B cell (primary cell): ENCODE data around the gene SEC63. TPM values are rescaled to one million over a fixed set of nuclear protein-coding genes. Genes with fewer than 3 reads are reported as not detected.
A peak's percentile ranks its signal among the peaks of the same experiment; 100 is the strongest.
"Not testable (repeated sequence)": the region's sequence is repeated elsewhere in the genome, so short reads cannot be mapped to it uniquely, and the experiment has no call there.

Experiments used
- ATAC-seq: fragments of 200-7000 bp; cut with Tn5 transposase; one replicate; pipeline ENCODE4 v1.10.0; 2021; ENCODE audit warnings: low read depth, mild to moderate bottlenecking, moderate number of reproducible peaks, moderate library complexity
- CTCF ChIA-PET: fragments of 350-600 bp; sonication (Branson Sonifier 250); formaldehyde crosslinking; loops from one replicate; lab custom pipeline; 2021; ENCODE audit warnings: antibody characterized with exemption, inconsistent platforms; lab: Charles Lee
- POLR2A ChIA-PET: fragments of 350-600 bp; sonication (Branson Sonifier 250); formaldehyde crosslinking; loops from one replicate; lab custom pipeline; 2021; ENCODE audit warnings: antibody characterized with exemption; lab: Charles Lee
- DNase-seq: peaks from one replicate; pipeline ENCODE4 v3.0.0; 2013
- H2AFZ ChIP-seq: 2 replicates; pipeline ENCODE4 v1.6.1; 2012; ENCODE audit warnings: mild to moderate bottlenecking, low read depth, low read length; ENCODE audit not compliant: insufficient read depth, poor library complexity, severe bottlenecking
- H3K27ac ChIP-seq, 2 donors: 1 replicate in 1 of 2; 2 replicates in 1 of 2; pipeline ENCODE4 v1.5.1; 2012 to 2013; ENCODE audit warnings: low read length in 2 of 2, mild to moderate bottlenecking in 2 of 2, moderate library complexity in 1 of 2
- H3K27me3 ChIP-seq, 4 experiments: fragments of 200-600 bp in 1 of 4; sonication (generic) in 1 of 4; replicated peaks in 1 of 4; 1 replicate in 2 of 4; 2 replicates in 2 of 4; pipeline versions ENCODE4 v1.6.1 to v1.7.0; 2013 to 2016; ENCODE audit warnings: low read length in 3 of 4, mild to moderate bottlenecking in 2 of 4, mixed read lengths in 1 of 4, moderate library complexity in 1 of 4; ENCODE audit not compliant: insufficient read depth in 4 of 4, control insufficient read depth in 3 of 4; ENCODE audit errors: control extremely low read depth in 1 of 4
- H3K36me3 ChIP-seq, 2 experiments: replicated peaks in 1 of 2; 1 replicate in 1 of 2; 2 replicates in 1 of 2; pipeline versions ENCODE4 v1.6.1 to v1.7.1; 2013; ENCODE audit warnings: low read length in 1 of 2; ENCODE audit not compliant: insufficient read depth in 2 of 2, control insufficient read depth in 1 of 2; ENCODE audit errors: control extremely low read depth in 1 of 2, extremely low read depth in 1 of 2
- H3K4me1 ChIP-seq, 2 donors: fragments of 200-600 bp in 1 of 2; sonication (generic) in 1 of 2; 1 replicate in 1 of 2; 2 replicates in 1 of 2; pipeline versions ENCODE4 v1.5.1 to v1.6.1; 2013 to 2017; ENCODE audit warnings: low read length in 2 of 2; ENCODE audit not compliant: control insufficient read depth in 2 of 2, insufficient read depth in 2 of 2
- H3K4me2 ChIP-seq: replicated peaks from 2 replicates; pipeline ENCODE3; 2012; ENCODE audit warnings: mild to moderate bottlenecking, low read depth, low read length; ENCODE audit not compliant: poor library complexity, severe bottlenecking
- H3K4me3 ChIP-seq, 5 experiments: fragments of 200-600 bp in 1 of 5; sonication (generic) in 1 of 5; 1 replicate in 3 of 5; 2 replicates in 2 of 5; pipeline versions ENCODE4 v1.5.1 to v1.7.0; 2011 to 2016; ENCODE audit warnings: low read length in 4 of 5, mild to moderate bottlenecking in 4 of 5, low read depth in 2 of 5, control low read depth in 1 of 5, moderate library complexity in 1 of 5; ENCODE audit not compliant: insufficient read depth in 1 of 5; ENCODE audit errors: control extremely low read depth in 1 of 5, extremely low read depth in 1 of 5
- H3K79me2 ChIP-seq: fragments of 200-600 bp; sonication (generic); one replicate; pipeline ENCODE4 v1.6.0; 2016; ENCODE audit warnings: low read length; ENCODE audit not compliant: control insufficient read depth, insufficient read depth
- H3K9ac ChIP-seq: fragments of 200-600 bp; sonication (generic); 2 replicates; pipeline ENCODE4 v1.6.1; 2017; ENCODE audit warnings: mild to moderate bottlenecking, low read length, moderate library complexity
- H3K9me3 ChIP-seq, 3 donors: one replicate each; pipeline versions ENCODE4 v1.6.1 to v1.7.1; 2013; ENCODE audit warnings: low read length in 2 of 3; ENCODE audit not compliant: control insufficient read depth in 2 of 3, insufficient read depth in 1 of 3; ENCODE audit errors: control extremely low read depth in 1 of 3
- H4K20me1 ChIP-seq: 2 replicates; pipeline ENCODE4 v1.6.0; 2012; ENCODE audit warnings: mild to moderate bottlenecking, low read length; ENCODE audit not compliant: insufficient read depth, control insufficient read depth, poor library complexity, severe bottlenecking
- H3K27ac Mint-ChIP-seq: one replicate; pipeline ENCODE4 v1.8.0; 2021; ENCODE audit warnings: mixed read lengths
- H3K27me3 Mint-ChIP-seq: one replicate; pipeline ENCODE4 v1.8.0; 2021; ENCODE audit warnings: mixed read lengths
- H3K4me1 Mint-ChIP-seq: one replicate; pipeline ENCODE4 v1.8.0; 2021; ENCODE audit warnings: mixed read lengths
- H3K4me3 Mint-ChIP-seq: one replicate; pipeline ENCODE4 v1.8.0; 2021; ENCODE audit warnings: mixed read lengths
- H3K9me3 Mint-ChIP-seq: one replicate; pipeline ENCODE4 v1.8.0; 2022; ENCODE audit warnings: mixed read lengths; ENCODE audit not compliant: insufficient read depth
- EZH2 ChIP-seq: IDR thresholded peaks from 2 replicates; pipeline ENCODE4 v1.6.1; 2012; ENCODE audit warnings: borderline replicate concordance, low read depth, mild to moderate bottlenecking, moderate library complexity, low read length; ENCODE audit not compliant: insufficient read depth, poor library complexity, severe bottlenecking
- WGBS: methylation state at CpG from one replicate; pipeline ENCODE4 v1.1.5; 2013; ENCODE audit warnings: missing lambda C conversion rate; ENCODE audit not compliant: insufficient coverage; 5-methylcytosine and 5-hydroxymethylcytosine counted together
- intact Hi-C: fragments of 100-400 bp; cut with micrococcal nuclease; formaldehyde crosslinking; loops from one replicate; pipeline ENCODE4 v1.10.0; 2022
- polyA plus RNA-seq: library from polyadenylated mRNA; depleted of rRNA; stranded (reverse); fragments of >200 nt; gene quantifications from 2 replicates; pipeline ENCODE4 v1.2.3, GENCODE V29; 2012
- total RNA-seq, 2 donors: library from RNA; stranded (reverse); fragments of 120-200 nt in 1 of 2; gene quantifications; 1 replicate in 1 of 2; 2 replicates in 1 of 2; pipeline versions ENCODE4 v1.2.3 to v1.2.4, GENCODE V29; 2013 to 2022
- TF ChIP-seq, protein P1 (sequence below): fragments of 200-600 bp; IDR thresholded peaks from one replicate; pipeline ENCODE4 v1.8.0; 2022; ENCODE audit warnings: antibody characterized with exemption, mild to moderate bottlenecking

SEC63 gene
- total and polyA plus RNA-seq, 2 donors (not counting 1 experiment from before 2014, with no cell fraction given): 12.5 to 79.5 TPM

GRCh38 chr6:107877968-107878367 lies 80.0 kb downstream of the SEC63 start:
- TF ChIP-seq, protein P1, sequence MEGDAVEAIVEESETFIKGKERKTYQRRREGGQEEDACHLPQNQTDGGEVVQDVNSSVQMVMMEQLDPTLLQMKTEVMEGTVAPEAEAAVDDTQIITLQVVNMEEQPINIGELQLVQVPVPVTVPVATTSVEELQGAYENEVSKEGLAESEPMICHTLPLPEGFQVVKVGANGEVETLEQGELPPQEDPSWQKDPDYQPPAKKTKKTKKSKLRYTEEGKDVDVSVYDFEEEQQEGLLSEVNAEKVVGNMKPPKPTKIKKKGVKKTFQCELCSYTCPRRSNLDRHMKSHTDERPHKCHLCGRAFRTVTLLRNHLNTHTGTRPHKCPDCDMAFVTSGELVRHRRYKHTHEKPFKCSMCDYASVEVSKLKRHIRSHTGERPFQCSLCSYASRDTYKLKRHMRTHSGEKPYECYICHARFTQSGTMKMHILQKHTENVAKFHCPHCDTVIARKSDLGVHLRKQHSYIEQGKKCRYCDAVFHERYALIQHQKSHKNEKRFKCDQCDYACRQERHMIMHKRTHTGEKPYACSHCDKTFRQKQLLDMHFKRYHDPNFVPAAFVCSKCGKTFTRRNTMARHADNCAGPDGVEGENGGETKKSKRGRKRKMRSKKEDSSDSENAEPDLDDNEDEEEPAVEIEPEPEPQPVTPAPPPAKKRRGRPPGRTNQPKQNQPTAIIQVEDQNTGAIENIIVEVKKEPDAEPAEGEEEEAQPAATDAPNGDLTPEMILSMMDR: no peak
- no peak for TF ChIP-seq EZH2
- Histone ChIP-seq H3K4me2 (peak overlapping the region; percentile 14), H3K9me3 (peaks cover 0 to 3% (median 0%) of the 10 kb centered on the region in 3 donors), H3K27ac (peak overlapping the region; percentile 37 to 63), H3K79me2 (no peaks in the 10 kb centered on the region), H3K27me3 (no peaks in the 10 kb centered on the region), H3K36me3 (peaks cover 4 to 30% of the 10 kb centered on the region in 2 experiments), H3K4me1 (peaks cover 11% of the 10 kb centered on the region in 2 donors), H3K4me3 (no peak overlapping the region), H2AFZ (no peak overlapping the region), H4K20me1 (no peaks in the 10 kb centered on the region), H3K9ac (no peak overlapping the region)
- intact Hi-C loops: loop anchor here (2.0 to 5.0 kb wide), 2 partner anchors 17 to 79 kb away; partner anchors contain the start of gene SEC63
- ChIA-PET CTCF (interaction anchor here (3.0 kb wide), 1 partner anchor 11 kb away, joined by 17 read pairs; no protein-coding TSS in a partner anchor), POLR2A (interaction anchor here (0.7 kb wide), 1 partner anchor 68 kb away, joined by 3 read pairs; no protein-coding TSS in a partner anchor)
- peaks cover 15% of the 10 kb centered on the region for H3K4me1 Mint-ChIP-seq
- no CpG with 5 or more reads among the region's 1 CpG for WGBS
- no peaks in the 10 kb centered on the region for H3K9me3 Mint-ChIP-seq
- no peak overlapping the region for H3K4me3 Mint-ChIP-seq
- DNase-seq (peak; percentile 53), ATAC-seq (peak; percentile 53)
- H3K27ac Mint-ChIP-seq: peak overlapping the region; percentile 50
- no peaks in the 10 kb centered on the region for H3K27me3 Mint-ChIP-seq

DNA sequence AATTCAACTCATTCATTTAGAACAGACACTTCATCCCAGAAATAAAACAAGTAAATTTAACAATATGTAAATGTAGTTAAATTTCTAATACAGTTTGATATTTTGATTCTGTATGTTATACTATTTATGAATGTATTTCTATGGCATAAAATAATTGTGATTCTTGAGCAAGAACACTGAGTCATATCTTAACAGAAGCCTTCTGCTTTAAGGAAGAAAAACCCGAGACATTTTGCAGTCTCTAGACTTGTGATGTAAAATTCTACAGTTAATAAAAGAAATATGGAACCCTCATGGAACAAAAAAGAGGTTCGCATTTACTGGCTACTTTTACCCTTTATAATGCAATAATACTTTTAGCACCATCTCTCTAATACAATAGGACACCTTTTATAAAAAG lies 86.0 kb downstream of the SEC63 start:
- Histone ChIP-seq H3K9me3 (no peaks in the 10 kb centered on the region), H3K27me3 (no peaks in the 10 kb centered on the region), H3K4me1 (peaks cover 24 to 29% of the 10 kb centered on the region in 2 donors), H3K27ac (no peak overlapping the region), H2AFZ (no peak overlapping the region), H3K4me2 (no peak overlapping the region), H3K4me3 (no peak overlapping the region), H3K79me2 (no peaks in the 10 kb centered on the region), H4K20me1 (no peaks in the 10 kb centered on the region), H3K36me3 (peaks cover 11 to 27% of the 10 kb centered on the region in 2 experiments), H3K9ac (no peak overlapping the region)
- ChIA-PET CTCF (no interaction called here), POLR2A (no interaction called here)
- ATAC-seq: no peak
- no CpG with 5 or more reads among the region's 2 CpGs for WGBS
- intact Hi-C loops: no loop called here
- Mint-ChIP-seq H3K4me3 (no peak overlapping the region), H3K9me3 (no peaks in the 10 kb centered on the region), H3K27ac (no peak overlapping the region), H3K27me3 (no peaks in the 10 kb centered on the region), H3K4me1 (peaks cover 41% of the 10 kb centered on the region)
- TF ChIP-seq, protein P1: no peak
- TF ChIP-seq EZH2: no peak
- DNase-seq: no peak

GRCh38 chr6:107871512-107871911 lies 86.5 kb downstream of the SEC63 start:
- H3K27me3 ChIP-seq, H3K9me3 Mint-ChIP-seq, H3K27ac Mint-ChIP-seq, H3K4me3 Mint-ChIP-seq, H2AFZ ChIP-seq, H3K27ac ChIP-seq, H3K27me3 Mint-ChIP-seq, ATAC-seq, POLR2A ChIA-PET, DNase-seq, H3K9me3 ChIP-seq, CTCF ChIA-PET, H4K20me1 ChIP-seq, intact Hi-C loops, H3K9ac ChIP-seq, H3K79me2 ChIP-seq, H3K4me2 ChIP-seq, H3K4me3 ChIP-seq: not testable (repeated sequence)
- peaks cover 28 to 30% of the 10 kb centered on the region in 2 donors for H3K4me1 ChIP-seq
- no CpG with 5 or more reads among the region's 1 CpG for WGBS
- H3K4me1 Mint-ChIP-seq: peaks cover 43% of the 10 kb centered on the region
- peaks cover 11 to 25% of the 10 kb centered on the region in 2 experiments for H3K36me3 ChIP-seq
